ENCODE results near the gene LIPJ. TPM values are rescaled to one million over a fixed set of nuclear protein-coding genes. Genes with fewer than 3 reads are reported as not detected.

The LIPJ gene
- total RNA-seq, 4 donors from 2014 or later = 0.19 to 0.47 (median 0.46) TPM; not detected in 1

- no peak for ATAC-seq (ENCODE audit: low FRiP score)
- DNase-seq (ENCODE audit: low spot score) = no peak
- no peak for TF ChIP-seq CTCF (IDR thresholded peaks at IDR 0.05)
Measured at GRCh38 chr10:88616250-88616977, 29.9 kb downstream of the LIPJ start.

- ATAC-seq (ENCODE audit: low FRiP score) (peak; percentile 59), DNase-seq (ENCODE audit: low spot score) (no peak)
- no peak for TF ChIP-seq CTCF (IDR thresholded peaks at IDR 0.05)
Measured at GRCh38 chr10:88617772-88618300, 31.3 kb downstream of the LIPJ start.

- TF ChIP-seq CTCF (IDR thresholded peaks at IDR 0.05) = no peak
- peak; percentile 71 for ATAC-seq (ENCODE audit: low FRiP score)
- DNase-seq (ENCODE audit: low spot score) = no peak
Measured at GRCh38 chr10:88618496-88618895, 31.9 kb downstream of the LIPJ start.

GRCh38 chr10:88620441-88620840 lies 33.9 kb downstream of the LIPJ start:
- no peak for DNase-seq (ENCODE audit: low spot score)
- TF ChIP-seq CTCF (IDR thresholded peaks at IDR 0.05) = no peak
- ATAC-seq (ENCODE audit: low FRiP score) = no peak

GRCh38 chr10:88623835-88624234 lies 37.3 kb downstream of the LIPJ start:
- ATAC-seq (ENCODE audit: low FRiP score) (no peak), DNase-seq (ENCODE audit: low spot score) (no peak)
- no peak for TF ChIP-seq CTCF (IDR thresholded peaks at IDR 0.05)

GRCh38 chr10:88624840-88625239 lies 38.3 kb downstream of the LIPJ start:
- no peak for DNase-seq (ENCODE audit: low spot score)
- no peak for ATAC-seq (ENCODE audit: low FRiP score)
- no peak for TF ChIP-seq CTCF (IDR thresholded peaks at IDR 0.05)

GRCh38 chr10:88640186-88640585 lies 53.6 kb downstream of the LIPJ start:
- ATAC-seq (ENCODE audit: low FRiP score) (no peak), DNase-seq (ENCODE audit: low spot score) (no peak)
- no peak for TF ChIP-seq CTCF (IDR thresholded peaks at IDR 0.05)
